Peyer's patch (tissue), 4 donors: ENCODE data around the gene SOX8. TPM values are rescaled to one million over a fixed set of nuclear protein-coding genes. Genes with fewer than 3 reads are reported as not detected.

ENCODE experiments used
- DNase-seq, 3 donors: peaks; one replicate each; pipeline ENCODE4 v3.0.0-alpha.2; 2017 to 2019
- H3K27ac ChIP-seq, 4 donors: fragments of 200-600 bp; sonication (generic); one replicate each; pipeline ENCODE4 v1.5.1; 2016 to 2019
- H3K27me3 ChIP-seq, 2 donors: fragments of 200-600 bp; sonication (generic); one replicate each; pipeline ENCODE4 v1.5.1; 2019
- H3K36me3 ChIP-seq, 3 donors: fragments of 200-600 bp; sonication (generic); one replicate each; pipeline ENCODE4 v1.5.1; 2016 to 2019
- H3K4me1 ChIP-seq, 4 donors: fragments of 200-600 bp; sonication (generic); one replicate each; pipeline ENCODE4 v1.5.1; 2016 to 2019
- H3K4me3 ChIP-seq, 4 donors: fragments of 200-600 bp; sonication (generic); 1 replicate in 3 of 4; 2 replicates in 1 of 4; pipeline ENCODE4 v1.5.1; 2016 to 2019; ENCODE audit warnings: mild to moderate bottlenecking in 1 of 4
- H3K9me3 ChIP-seq, 4 donors: fragments of 200-600 bp; sonication (generic); one replicate each; pipeline ENCODE4 v1.5.1; 2016 to 2019; ENCODE audit warnings: mild to moderate bottlenecking in 1 of 4
- CTCF ChIP-seq, 6 experiments: fragments of 450-650 bp in 4 of 6; fragments of 200-600 bp in 2 of 6; sonication (generic) in 1 of 6; IDR thresholded peaks; one replicate each; pipeline ENCODE4 v1.5.1; 2017 to 2019; ENCODE audit warnings: antibody characterized with exemption in 6 of 6, mild to moderate bottlenecking in 3 of 6, moderate library complexity in 1 of 6
- POLR2A ChIP-seq, 2 donors: fragments of 450-650 bp; IDR thresholded peaks; one replicate each; pipeline ENCODE4 v1.5.1; 2017; ENCODE audit warnings: antibody characterized with exemption in 2 of 2, mild to moderate bottlenecking in 2 of 2, moderate library complexity in 2 of 2
- total RNA-seq, 4 donors: library from RNA; depleted of rRNA; stranded (reverse); fragments of >200 nt; gene quantifications; one replicate each; pipeline ENCODE4 v1.1.0, GENCODE V29; 2016

SOX8 gene
- total RNA-seq, 4 donors from 2014 or later = 0.27 to 3.3 (median 1.1) TPM; not detected in 1

GRCh38 chr16:998211-998610 lies 16.6 kb downstream of the SOX8 start:
- TF ChIP-seq POLR2A (IDR thresholded peaks at IDR 0.05) = no peak
- no peak for TF ChIP-seq CTCF (IDR thresholded peaks at IDR 0.05)
- Histone ChIP-seq H3K36me3 (no peaks in the 10 kb centered on the region), H3K9me3 (peaks cover 0 to 5% (median 2%) of the 10 kb centered on the region in 4 donors), H3K27me3 (no peaks in the 10 kb centered on the region), H3K27ac (no peak overlapping the region), H3K4me3 (peak overlapping the region in 1 of 4 donors; percentile 31), H3K4me1 (peaks cover 0 to 15% (median 3%) of the 10 kb centered on the region in 4 donors)
- no peak for DNase-seq

- DNase-seq = no peak
- Histone ChIP-seq H3K9me3 (peaks cover 0 to 5% (median 2%) of the 10 kb centered on the region in 4 donors), H3K27ac (no peak overlapping the region), H3K4me3 (no peak overlapping the region), H3K4me1 (peaks cover 0 to 18% (median 5%) of the 10 kb centered on the region in 4 donors), H3K27me3 (no peaks in the 10 kb centered on the region), H3K36me3 (no peaks in the 10 kb centered on the region)
- no peak for TF ChIP-seq CTCF (IDR thresholded peaks at IDR 0.05)
- no peak for TF ChIP-seq POLR2A (IDR thresholded peaks at IDR 0.05)
These were observed 17.0 kb downstream of the SOX8 start for GRCh38 chr16:998615-999014.

GRCh38 chr16:999677-1000076 lies 18.1 kb downstream of the SOX8 start:
- Histone ChIP-seq H3K9me3 (peaks cover 0 to 5% (median 2%) of the 10 kb centered on the region in 4 donors), H3K36me3 (no peaks in the 10 kb centered on the region), H3K27me3 (no peaks in the 10 kb centered on the region), H3K27ac (no peak overlapping the region), H3K4me1 (peaks cover 0 to 18% (median 6%) of the 10 kb centered on the region in 4 donors), H3K4me3 (no peak overlapping the region)
- TF ChIP-seq POLR2A (IDR thresholded peaks at IDR 0.05) (no peak), CTCF (IDR thresholded peaks at IDR 0.05) (no peak)
- no peak for DNase-seq

- Histone ChIP-seq H3K27ac (no peak overlapping the region), H3K9me3 (no peaks in the 10 kb centered on the region), H3K27me3 (no peaks in the 10 kb centered on the region), H3K4me3 (no peak overlapping the region), H3K36me3 (no peaks in the 10 kb centered on the region), H3K4me1 (peaks cover 0 to 18% (median 6%) of the 10 kb centered on the region in 4 donors)
- TF ChIP-seq CTCF (IDR thresholded peaks at IDR 0.05) = no peak
- TF ChIP-seq POLR2A (IDR thresholded peaks at IDR 0.05) = no peak
- no peak for DNase-seq
These were observed 19.0 kb downstream of the SOX8 start for GRCh38 chr16:1000608-1001007.

DNA sequence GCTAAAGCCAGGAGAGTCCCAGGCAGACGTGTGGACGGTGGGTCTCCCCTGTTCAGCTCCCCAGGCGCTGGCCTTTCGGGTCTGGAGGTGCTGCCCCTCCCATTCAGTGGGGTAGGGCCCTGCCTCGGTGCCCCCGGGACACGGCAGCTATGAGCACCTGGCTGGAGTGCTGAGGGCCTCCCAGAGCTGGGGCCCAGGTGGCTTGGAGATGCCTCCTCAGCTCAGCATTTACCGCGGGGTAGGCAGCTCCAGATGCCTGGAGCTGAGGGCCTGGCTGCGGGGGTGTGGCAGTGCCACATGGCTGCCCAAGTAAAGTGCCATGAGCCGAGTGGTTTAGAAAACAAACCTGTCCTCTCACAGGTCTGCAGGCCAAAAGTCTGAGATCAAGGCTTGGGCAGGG lies 19.5 kb downstream of the SOX8 start:
- Histone ChIP-seq H3K9me3 (no peaks in the 10 kb centered on the region), H3K27me3 (no peaks in the 10 kb centered on the region), H3K36me3 (no peaks in the 10 kb centered on the region), H3K27ac (no peak overlapping the region), H3K4me3 (no peak overlapping the region), H3K4me1 (peaks cover 0 to 18% (median 6%) of the 10 kb centered on the region in 4 donors)
- TF ChIP-seq POLR2A (IDR thresholded peaks at IDR 0.05) (no peak), CTCF (IDR thresholded peaks at IDR 0.05) (no peak)
- DNase-seq = no peak
